Tongue (tissue), 2 donors: ENCODE data around the gene FAM53B. TPM values are rescaled to one million over a fixed set of nuclear protein-coding genes. Genes with fewer than 3 reads are reported as not detected.

Experiments
- DNase-seq: peaks from one replicate; pipeline ENCODE4 v3.0.0-alpha.2; 2015
- total RNA-seq: library from RNA; depleted of rRNA; stranded (reverse); fragments of >200 nt; gene quantifications from one replicate; pipeline ENCODE4 v1.2.3, GENCODE V29; 2014

Gene FAM53B
- total RNA-seq, 1 donor from 2014 or later, result 70.9 TPM

DNA sequence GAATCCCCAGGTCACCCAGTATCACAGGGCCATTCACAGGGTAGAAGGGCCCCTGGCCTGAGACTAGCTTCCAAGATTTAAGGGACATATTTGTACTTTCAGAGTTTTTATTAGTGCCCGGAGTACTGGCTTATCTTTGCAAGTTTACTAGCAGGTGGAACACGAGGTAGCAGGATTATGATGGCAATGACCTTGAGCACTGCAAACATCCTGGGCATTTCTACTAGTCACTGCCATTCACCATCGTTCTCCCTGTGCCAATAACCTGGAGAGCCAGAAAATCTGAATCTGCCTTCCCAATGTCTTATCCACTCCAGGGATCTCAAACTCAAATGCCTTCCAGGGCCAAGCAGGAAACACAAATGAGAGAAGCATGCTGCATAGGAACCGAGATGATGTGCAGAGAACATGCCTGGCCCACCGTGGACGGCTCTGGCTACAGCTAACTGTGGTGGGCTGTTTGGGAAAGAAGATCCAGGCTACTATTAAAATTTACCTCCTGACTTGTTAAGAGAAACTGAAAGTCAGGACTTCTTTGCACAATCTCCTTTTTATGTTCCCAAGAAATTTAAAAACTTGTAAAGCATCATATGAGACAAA, 16.7 kb downstream of the FAM53B start:
- DNase-seq, result no peak

DNA sequence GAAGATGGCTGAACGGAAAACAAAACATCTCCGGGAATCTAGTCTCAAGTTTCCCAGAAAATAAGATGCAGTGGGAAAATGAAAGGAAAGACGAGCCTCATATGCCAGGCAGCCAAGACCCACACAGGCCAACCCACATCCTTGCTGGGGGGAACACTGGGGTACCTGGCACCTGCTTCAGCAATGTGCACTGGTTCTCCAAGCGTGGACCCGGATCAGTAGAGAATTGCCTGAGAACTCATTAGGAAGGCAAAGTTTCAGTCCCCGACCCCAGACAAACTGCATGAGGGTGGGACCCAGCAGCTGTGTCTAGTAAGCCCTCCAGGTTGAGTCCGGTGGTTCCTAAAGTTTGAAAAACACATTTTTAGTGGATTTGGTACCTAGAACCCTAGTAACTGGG, 18.4 kb downstream of the FAM53B start:
- DNase-seq, result no peak

DNA sequence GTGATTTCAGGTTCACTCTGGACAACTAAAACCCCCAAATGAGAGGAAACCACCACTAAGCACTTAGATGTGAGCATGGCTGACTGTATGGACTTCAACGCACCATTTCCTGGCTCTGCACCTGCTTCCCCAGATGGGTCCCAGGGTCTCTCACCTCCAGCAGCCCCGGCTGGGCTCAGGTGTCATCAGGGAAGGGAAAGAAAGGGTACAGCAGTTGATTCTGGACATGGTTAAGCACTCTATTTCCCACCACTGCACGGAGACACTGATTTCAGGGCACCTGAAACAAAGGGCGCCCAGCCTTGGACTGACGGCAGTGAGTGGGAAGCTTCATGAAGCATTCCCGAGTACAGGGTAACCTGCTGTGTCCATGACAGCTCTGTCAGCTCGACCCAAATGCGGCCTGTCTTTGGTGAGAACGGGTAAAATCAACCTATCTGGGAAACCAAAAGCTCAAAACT, 19.0 kb downstream of the FAM53B start:
- no peak for DNase-seq

DNA sequence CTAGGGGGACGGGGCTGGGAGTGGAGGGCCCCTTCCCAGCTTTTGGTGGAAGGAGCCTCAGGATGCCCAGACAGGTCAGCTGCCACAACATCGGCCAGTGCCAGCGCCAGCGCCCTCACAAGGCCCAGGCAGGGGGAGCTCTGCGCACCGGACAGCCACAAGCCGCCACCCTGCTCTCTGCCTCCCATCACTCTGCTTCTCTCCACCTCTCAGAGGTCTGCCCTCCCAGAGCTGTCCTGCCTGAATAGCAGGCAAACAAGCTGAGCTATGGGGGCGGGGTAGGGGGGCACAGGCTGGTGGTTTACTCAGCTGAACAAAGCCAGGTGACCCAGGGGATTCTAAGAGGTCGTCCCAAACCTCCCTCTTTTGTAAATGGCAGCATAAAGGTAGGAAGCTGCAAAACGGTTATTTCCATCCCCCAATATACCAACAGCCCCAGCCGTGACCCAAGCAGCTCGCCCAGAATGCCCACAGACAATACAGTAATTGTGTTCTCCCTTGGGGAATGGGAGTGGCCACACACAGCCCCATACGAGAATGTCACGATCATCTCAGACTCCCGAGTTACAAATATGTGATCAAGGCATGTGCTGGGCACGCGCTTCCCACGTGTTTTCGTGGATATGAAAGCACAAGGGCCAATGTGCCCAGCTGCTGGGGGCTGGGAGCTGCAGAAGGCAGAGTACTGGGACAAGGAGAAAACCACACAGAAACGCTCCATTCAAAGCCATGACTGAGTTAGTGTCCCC, 19.7 kb downstream of the FAM53B start:
- peak; percentile 63 for DNase-seq

DNA sequence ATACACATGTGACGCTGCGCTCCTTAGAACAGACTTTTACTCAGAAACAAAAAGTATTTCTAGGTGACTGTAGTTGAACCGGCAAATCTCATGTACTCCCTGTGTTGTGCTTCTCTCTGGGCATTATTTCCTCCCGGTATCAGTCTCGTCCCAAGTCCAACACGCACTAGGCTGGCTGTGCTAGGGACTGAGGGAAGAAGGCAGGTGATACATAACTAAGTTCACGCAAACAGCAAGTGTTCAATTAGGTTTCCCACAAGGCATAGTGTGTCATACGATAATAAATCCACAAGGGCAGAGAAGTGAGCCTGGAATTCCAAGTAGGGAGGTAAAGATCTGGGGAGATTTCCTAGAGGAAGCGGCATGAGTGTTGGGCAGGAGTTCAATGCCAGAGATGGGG, 20.4 kb downstream of the FAM53B start:
- DNase-seq, result no peak

DNA sequence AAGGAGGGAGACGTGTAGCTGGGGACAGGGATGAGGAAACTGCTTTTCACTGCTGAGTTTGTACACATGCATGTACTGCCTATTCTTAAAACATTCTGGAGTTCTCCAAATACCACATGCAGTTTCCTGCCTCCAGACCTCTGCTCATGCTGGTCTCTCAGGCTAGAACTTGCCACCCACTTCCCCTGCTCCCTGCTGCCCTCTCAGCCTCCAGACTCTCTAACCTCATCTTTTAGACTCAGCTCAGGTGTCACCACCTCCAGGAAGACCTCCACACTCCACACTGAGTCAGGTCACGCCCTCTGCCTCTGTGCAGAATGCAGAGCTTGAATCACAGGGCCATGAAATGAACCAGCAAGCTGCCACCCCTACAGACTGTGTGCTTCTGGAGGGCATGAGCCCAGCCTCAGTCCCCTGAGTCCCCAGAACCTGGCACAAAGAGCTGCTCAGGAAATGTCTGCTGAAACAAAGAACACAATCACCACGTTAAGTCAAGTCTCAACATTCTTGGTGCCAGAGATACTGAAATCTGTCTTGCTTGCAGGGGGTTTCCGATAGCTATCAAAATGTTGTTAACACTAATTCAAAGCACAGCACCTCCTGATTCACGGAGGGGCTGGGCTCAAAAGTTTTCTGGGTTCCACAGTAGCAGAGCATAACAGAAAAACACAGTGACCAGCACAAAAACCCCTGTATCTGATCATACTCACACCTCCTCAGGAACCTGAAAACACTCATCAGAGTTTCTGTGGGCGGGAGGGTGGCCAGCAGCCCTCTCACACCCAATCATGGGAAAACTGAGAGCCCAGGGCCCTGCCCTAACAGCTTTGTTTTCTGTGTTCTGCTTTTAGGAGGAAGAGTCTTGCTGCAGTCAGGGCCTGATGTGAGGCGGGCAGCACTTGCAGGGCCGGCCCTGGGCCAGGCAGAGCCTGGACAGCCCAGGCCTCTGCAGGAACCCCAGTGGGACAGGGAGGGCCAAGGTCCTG, 21.1 kb downstream of the FAM53B start:
- no peak for DNase-seq

DNA sequence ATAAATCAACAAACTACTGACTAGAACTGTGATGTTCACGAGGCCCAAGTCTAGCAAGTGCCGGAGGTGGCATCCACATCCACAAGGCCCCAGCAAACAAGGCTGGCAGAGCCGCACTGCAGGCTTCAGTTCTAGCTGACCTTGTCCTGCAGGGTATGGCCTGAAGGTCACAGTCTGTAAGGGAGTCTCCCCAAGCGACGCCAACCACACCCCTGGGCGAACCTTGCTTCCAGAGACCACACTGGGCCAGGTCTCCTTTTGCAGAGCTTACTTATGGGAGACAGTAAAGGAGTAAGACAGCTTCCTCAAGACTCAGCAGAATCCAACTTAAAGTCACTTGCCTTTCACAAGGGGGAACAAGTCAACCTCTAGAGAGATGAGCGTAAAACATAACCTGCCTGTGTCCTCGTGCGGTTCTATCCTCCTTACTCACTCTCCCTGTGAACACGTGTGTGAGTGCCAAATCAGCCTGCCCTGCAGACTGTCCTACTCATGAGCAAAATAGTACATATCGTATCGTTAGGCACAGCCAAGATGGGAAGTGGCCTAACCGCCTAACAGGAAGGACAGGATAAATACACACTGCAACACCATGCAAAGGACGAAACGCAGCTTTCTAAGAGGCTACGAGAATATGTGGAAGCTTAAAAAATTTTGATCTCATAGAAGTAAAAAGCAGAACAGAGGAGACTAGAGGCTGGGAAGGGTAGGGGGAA, 22.7 kb downstream of the FAM53B start:
- DNase-seq, result no peak

DNA sequence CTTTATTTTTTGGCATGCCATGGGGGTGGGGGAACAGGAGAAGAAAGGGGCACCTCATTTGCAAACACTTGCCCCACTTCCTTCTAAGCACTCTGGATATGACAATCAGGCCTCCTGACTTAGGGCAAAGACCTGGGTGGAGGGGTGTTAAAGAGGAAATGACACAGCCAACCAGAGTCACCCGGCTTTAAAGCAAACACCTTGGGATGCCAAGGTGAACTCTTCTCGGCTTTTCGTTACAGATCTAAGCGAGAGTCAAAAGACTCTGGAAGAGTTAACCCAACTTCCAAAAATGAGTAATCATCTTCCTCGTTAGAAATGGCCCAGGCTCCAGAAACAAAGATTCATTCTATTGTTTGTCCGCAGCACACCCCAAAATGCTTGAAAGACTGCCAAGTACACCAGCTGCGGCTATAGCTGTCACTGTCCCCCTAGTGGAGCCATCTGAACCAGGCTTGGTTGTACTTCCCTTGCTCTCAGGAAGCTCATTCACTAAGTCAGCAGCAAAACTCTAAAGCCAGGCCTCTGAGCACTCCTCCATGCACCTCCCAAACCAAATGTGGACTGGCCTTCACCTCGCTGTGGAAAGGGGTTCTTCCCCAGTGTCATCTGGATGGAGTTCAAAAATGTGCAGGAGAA, 24.8 kb downstream of the FAM53B start:
- DNase-seq, result peak; percentile 97

DNA sequence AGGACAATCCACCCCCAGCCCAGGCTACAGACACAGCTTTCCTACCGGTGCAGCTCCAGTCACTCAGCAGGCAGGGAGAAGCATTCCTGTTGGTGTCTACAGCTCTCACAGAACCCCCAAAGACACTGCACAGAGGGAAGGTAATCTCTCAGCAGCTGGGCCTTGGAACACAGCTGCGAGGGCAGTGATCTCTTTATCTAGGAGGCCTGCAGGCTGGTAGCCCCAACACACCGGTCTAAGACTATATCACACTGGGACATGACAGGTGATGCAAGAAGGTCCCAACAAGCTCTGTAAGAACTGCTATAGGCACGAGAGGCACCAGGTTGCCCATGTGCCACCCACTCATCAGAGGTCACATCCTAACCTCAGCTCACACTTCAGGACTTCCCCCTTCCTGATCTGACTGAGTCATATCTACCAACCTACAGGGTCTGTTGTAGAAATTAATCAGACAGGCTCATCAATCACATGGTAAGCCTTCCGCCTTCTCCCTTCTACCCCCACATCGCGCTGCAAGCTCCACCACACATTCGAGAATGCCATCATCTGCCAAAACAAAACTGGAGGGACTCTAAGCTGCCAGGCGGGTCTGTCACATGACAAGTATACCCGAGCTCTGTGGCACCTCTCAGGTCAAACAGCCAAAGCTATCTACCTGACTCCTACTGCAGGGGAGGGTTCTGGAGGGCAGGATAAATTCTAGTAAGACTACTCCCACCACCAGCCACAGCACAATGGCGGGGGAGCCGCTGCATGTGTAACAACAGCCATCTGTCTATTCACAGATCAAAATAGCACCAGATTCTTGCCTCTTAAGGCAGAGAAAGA, 26.1 kb downstream of the FAM53B start:
- DNase-seq, result peak; percentile 61

DNA sequence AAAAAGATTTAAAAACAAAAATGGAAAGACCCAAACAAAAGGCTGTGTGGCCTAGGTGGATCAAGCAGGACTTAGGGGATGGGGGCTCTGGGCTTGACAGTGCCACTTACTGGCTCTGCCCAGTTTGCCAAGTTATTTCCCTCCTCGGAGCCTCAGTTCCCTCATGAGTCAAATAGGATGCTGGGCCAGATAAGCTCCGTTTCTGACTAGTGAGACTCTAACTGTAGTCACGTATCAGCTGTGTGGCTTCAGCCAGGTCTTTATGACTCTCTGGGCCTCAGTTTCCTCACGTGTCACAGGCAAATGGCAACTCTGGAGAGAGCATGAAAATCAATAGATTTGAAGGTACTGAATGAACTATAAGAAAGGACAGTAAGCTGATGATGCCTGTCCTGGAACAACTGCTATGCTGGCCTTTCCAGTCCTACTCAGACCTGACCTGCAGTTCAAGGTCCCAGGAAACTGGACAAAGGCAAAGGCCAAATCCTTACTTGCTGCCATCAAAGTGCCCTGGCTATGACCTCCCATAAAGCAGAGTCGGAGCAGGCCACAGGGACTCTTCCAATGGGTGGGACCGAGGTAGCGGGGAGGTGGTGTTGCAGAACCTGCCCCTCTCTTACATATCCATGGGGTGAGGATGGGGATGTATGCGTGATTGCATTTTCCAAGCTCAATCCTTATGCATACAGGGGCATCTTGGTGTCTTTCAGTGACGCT, 27.0 kb downstream of the FAM53B start:
- no peak for DNase-seq

DNA sequence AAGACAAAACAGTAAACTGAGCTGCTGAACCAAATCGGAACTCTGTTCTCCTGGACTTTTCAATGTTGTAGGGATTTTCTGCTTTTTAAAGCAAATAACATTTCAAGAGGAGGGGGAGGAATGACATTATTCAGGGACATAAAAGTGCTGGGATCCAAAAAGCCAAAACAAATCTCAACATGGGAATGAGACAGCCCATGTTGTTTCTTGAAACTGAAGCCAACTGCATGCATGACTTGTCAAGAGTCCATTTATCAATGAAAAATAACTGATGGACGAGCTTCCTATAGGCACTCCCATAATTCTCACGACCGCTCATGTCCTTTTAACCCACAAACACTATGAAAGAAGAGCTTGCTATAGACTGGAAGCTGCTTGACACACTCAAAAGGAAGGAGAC, 27.8 kb downstream of the FAM53B start:
- DNase-seq, result no peak

DNA sequence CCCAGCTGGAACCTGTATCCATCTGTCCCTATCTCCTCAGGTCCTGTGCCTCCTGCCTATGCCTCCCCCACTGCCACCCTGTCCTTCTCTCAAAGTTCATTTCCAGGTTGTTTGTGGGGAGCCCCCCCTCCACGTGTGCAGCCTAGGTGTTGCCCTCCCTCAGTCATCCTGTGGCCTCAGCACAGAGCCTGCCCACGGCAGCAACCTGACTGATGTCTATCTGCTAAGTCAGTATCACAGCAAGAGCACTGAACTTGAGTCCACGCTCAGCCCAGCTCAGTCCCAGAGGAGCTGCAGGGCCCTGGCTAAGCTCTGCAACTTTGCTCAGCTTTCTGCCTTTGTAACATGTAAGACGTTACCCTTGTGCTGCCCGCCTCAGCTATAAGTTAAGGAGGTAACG, 28.7 kb downstream of the FAM53B start:
- no peak for DNase-seq

DNA sequence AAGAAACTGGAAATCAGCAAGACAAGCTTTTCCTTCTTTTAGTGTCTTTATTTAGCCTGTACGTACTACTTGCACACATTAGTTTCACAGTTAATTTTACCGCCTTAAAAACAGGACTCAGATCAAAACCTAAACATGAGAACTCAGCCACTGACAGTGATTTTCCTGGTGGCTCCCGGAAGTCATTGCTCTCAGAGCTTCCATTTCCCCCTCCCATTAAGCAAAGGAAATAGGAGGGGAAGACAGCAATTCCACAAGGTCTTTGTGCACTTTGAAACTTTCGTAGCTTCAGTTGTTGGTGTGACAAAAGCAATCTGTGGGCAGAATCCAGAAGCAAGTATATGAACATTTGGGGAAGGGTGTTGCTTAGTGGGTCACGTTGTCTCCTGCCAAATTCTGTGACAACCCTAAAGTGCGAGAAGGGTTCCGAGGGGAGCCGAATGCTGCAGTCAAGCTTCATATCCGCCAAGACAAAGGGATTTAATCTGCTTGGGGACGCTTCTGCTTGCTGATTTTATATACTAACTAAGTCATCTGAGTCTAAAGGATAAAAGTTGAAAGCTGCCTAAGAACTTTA, 30.4 kb downstream of the FAM53B start:
- no peak for DNase-seq

DNA sequence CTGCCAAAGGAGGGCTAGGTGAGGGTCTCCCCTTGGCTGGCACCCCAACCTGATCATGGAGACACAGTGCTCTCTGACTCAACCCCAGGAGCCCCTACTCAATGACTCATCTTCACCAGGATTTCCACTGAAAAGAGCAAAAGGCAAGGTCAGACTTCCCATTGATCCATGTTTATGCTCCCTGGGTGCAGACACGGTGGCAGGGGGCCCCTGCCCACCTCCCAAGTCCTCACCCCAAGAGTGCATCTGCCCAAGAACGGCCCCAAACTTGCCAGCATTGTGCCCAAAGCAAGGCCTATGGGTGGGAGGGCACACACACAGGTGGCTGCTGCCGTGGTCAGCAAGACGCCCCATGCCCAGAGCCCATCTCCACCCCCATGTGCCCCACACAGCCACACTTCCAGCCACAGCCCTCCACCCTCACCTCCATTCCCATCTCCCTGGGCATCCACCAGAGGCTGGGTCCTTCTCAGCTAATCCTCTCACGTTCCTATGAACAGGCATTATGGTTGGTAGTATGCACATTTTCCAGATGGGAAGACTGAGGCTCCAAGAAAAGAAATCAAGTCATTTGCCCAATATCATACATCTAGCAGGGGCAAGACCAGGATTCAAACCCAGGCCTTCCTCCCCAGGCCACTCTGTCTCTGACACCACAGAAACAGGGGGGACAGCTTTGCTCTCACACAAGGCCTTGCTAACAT, 31.3 kb downstream of the FAM53B start:
- no peak for DNase-seq

DNA sequence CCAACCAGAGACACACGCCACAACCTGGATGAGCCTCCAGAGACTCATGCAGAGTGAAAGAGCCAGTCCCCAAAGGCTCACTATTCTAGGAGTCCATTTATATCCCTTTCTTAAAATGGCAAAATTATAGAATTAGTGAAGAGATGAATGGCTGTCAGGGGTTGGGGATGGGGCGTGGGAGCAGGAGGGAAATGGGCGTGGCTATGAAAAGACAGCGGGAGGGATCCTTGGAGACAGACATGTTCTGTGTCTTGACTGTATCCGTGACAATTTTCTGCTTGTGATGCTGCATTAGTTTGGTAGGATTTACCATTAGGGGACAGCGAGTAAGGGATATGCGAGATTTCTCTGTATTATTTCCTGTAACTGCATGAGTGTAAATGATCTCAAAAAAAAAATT, 33.0 kb downstream of the FAM53B start:
- no peak for DNase-seq

DNA sequence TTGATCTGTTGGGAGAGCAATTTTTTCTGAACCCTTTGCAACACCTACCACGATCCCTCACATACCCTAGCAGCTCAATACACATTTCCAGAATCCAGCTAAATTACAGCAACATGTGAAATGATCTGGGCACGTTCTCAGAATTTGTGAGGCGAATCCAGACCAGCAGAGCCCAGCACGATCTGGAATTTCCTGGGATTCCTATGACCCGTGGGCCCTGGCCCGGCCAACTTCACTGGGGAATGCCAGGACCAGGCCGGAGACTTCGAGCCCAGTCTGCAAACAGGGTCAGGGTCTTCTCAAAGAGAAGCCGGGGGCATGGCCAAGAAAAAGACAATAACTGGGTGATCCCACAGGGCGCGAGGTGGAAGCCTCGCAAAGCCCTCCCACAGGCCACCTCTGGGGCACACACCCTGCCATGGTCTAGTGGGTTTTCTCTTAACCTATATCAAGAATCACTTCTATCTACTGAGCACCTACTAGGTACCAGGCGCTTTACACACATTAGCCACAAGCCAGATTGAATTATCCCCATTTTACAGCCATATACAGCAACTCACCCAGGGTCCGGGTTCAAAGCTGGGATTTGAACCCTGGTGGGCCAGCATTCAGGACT, 33.8 kb downstream of the FAM53B start:
- DNase-seq, result no peak

DNA sequence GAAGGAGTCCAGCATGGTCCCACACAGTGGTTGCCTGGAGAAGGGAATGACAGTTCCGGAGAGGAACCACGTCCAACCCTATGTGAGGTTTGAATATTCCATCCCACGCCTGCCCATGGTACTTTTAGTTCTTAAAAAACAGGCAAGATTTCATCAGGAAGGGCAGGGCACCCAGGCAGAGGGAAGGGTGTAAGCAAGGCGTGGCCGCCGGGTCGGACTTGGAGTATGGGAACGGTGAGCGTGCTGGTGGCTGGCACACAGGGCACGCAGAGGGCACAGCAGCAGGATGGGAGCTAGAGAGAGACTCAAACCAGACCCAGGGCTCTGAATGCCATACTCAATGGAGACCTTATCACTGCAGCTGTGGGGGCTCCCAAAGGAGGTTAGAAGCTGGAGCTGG, 34.3 kb downstream of the FAM53B start:
- DNase-seq, result no peak

DNA sequence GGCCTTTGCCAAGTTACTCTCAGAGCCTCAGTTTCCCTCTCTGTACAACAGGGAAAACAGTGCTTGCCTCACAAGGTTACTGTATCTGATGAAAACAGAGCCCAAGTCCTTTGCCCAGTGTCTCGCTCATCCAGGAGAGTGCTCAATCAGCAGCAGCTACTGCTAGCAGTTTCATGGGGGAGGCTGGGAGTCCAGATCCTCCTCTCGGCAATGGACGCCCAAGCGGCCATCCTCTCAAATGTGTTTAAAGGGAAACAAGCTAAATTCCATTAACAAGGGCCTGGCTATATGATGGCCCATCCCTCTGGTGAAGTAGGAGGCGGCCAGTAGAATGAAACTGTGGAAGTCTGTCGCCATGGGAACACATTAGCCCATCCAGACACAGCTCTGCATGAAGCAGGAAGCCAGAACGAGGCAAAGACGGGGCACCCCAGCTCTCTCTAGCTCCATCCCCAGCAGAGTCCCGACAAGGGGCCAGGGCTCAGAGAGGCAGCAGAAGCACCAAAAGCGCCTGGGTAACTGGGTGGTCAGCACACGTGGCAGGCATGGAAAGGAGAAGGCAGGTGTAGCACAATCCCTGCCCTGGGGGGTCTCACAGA, 35.2 kb downstream of the FAM53B start:
- no peak for DNase-seq
